ENCODE results near the gene AGAP1.
A peak's percentile ranks its signal among the peaks of the same experiment; 100 is the strongest.
"Not testable (repeated sequence)": the region's sequence is repeated elsewhere in the genome, so short reads cannot be mapped to it uniquely, and the experiment has no call there.

Gene AGAP1

GRCh38 chr2:236045251-236046235 is 551.7 kb downstream of the AGAP1 start:
- DNase-seq (ENCODE audit: low read depth) = peak; percentile 7

- no peak for DNase-seq (ENCODE audit: low read depth)
Measured at GRCh38 chr2:236046715-236047114, 552.9 kb downstream of the AGAP1 start.

DNA sequence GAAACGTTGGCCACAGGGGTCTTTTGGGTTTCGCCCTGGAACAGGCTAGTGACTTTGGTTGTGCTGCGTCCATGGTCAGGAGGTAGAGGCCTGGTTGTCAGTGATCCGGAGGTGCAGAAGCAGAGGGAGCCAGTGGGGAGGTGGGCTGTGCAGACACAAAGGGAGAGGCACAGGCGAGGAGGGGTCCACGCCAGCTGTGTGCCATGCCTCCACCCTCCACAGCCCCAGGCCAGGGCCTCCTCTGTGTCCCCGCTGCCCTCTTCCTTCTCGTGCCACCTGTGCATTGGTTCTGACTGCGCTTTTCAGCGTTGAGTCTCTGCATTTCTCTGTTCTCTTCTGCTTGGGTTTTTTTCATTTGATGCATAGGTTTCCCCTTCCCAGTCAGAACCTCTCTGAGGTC is 553.3 kb downstream of the AGAP1 start:
- DNase-seq (ENCODE audit: low read depth) = no peak

DNA sequence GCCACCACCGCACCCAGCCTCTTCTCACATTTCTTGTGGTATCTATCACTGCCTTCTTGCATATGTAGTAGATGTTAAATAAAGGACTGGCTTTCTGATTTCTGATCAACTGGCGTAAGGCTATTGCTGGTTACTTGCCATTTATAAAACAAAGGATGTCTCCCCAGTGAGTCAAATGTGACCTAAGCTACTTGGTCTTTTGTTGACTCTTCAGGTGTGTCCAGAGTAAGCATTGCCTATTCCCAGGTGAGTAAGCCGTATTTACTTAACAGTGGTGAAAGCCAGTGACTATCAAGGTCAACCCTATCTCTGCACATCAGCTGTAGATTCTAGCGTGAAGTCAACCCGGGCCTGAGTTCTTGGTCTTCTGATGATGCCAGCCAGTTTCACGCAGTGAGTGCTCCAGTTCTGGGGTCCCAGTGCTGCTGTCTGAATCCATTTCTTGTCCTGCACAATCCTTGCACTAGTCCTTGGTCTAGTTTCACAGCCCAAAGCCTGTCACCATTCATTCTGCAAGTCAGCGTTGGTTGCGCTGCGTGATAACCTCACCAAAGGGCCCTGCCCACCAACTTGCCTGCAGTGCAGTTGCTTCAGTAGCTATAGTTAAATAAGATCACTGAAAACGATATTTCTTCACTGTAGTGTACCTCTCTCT is 554.2 kb downstream of the AGAP1 start:
- no peak for DNase-seq (ENCODE audit: low read depth)

DNA sequence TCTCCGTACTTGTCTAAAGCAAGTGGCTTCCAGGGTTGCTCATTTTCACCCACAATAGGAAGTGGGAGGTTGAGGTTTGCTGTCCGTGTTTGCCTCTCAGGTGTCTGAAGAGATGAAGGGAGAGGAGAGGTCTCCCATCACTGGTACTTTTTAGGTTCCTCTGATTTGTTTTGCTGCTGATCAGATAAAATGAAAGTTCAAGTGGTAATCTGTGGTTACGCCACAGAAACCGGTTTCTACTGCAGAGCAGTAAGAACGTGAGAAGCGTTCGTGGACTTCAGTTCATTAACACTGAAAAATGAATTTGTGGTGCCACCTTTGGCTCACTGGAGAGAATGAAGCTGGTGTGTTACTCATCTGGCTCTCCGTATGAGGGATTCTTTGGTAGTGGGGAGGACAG is 556.1 kb downstream of the AGAP1 start:
- no peak for DNase-seq (ENCODE audit: low read depth)

- DNase-seq (ENCODE audit: low read depth) = no peak
Measured at GRCh38 chr2:236051351-236051750, 557.5 kb downstream of the AGAP1 start.

GRCh38 chr2:236051806-236052205 is 558.0 kb downstream of the AGAP1 start:
- no peak for DNase-seq (ENCODE audit: low read depth)

DNA sequence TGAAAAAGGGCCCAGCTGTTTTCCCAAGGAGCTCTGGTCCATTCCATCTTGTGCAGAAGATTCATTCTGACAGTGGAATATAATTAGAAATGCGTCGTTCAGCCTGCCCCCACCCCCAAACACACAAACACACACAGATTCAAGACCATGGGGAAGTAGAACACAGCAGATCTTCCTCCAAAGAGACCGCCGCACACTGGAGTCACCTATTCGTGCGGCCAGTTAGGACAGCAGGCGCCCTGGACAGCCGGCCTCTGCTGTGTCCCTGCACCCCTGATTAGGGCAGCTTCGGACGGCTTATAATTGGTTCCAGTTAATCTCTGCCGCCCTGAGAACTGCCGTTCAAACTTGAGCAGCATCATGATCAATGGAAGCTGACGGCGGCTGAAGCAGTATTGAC is 558.4 kb downstream of the AGAP1 start:
- no peak for DNase-seq (ENCODE audit: low read depth)

DNA sequence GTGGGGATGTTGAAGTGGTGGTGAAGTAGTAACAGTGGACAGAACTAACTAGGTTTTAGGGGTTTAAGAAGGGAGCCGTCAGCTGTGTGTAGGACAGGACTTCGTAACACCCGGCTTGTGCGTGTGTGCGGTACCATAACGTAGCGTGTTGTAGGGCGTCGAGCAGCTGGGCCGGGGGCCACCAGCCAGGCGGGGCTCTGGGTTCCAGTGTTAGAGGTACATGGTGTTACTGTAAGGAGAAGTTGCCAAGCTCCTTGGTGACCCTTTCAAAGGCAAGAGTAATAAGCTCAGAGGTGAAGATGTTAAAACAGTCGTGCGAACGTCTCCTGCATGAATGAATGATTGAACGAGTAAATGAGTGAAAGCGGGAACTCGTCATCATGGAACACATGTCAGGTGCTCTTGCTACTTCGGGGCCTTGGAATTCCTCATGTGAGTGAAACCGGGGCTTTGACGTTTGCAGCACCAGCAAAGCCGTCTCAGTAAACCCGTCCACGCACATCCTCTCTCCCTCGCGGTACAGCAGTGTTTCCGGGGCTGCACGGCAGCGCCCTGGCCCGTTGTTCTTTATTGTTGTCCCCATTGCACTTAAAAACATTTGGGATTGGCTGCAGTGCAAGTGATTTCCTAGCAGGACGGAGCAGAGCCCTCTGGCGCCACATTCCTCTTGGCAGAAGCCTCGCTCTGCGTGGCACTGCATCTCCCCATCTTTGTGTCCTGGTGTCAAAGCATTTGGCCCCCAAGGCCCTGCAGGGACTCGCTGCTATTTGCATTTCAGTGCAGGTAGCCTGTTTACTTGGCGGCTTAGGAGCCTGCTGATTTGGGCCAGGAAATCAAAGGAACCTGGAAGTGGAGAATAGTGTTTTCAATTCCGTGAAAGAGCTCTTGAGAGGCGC is 559.3 kb downstream of the AGAP1 start:
- DNase-seq (ENCODE audit: low read depth) = no peak

DNA sequence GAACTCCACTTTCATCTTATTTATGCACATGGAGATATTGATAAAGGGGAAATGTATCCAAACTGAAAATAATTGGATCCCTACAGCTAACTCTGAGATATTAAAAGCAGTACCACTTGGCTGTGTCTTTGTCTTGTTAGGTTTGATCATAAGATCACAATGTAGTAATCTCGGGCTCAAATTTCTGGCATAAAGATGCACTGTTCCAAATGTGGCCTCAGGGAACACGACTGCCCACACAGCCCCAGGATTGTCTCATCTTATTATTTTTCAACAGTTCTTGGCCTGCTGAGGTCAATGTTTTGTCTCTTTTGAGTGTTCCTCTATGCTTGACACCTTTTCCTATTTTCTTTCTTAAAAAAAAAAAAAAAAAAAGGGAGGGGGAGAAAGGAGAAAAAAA is 560.3 kb downstream of the AGAP1 start:
- peak; percentile 17 for DNase-seq (ENCODE audit: low read depth)

GRCh38 chr2:236054621-236055305 is 560.9 kb downstream of the AGAP1 start:
- DNase-seq (ENCODE audit: low read depth) = no peak

GRCh38 chr2:236055471-236055870 is 561.6 kb downstream of the AGAP1 start:
- DNase-seq (ENCODE audit: low read depth) = no peak

DNA sequence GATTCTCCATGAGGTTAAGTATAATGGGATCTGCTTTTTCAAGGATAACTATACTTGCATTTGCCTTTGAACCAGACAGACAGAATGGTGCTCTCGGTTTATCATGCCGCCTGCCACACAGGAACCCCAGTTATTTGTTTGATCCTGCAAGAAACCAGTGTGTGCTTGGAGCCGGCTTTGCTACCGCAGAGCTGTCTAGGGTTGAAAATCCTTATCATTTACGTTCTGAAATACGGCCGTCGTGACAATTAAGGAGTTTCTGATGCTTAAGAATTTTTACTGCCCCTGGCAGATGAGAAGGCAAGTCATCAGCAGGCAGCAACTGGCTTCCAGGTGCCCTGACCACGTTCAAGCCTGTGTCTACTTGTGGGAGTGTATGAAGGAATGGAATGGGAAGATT is 562.3 kb downstream of the AGAP1 start:
- DNase-seq (ENCODE audit: low read depth) = no peak

GRCh38 chr2:236057375-236057774 is 563.5 kb downstream of the AGAP1 start:
- DNase-seq (ENCODE audit: low read depth) = no peak

GRCh38 chr2:236061497-236061896 is 567.7 kb downstream of the AGAP1 start:
- DNase-seq (ENCODE audit: low read depth) = no peak

DNA sequence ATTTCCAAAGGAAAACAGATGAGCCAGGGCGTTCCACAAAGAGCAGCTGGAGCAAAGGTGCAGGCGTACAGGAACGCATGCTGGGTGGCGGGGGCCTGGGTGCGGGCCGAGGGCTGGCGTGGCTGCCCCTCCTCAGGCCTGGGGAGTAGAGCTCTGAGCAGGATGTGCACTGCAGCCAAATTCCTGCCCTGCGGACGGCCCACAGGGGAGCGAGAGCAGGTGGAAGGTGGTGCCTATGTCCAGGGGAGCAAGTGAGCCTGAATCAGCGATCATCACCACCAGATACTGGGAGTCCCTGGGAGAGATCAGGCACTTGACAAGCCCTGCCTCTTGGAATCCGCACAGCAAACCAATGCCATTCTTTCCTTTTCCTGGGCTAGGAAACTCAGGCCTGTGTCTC is 568.1 kb downstream of the AGAP1 start:
- DNase-seq (ENCODE audit: low read depth) = no peak

- DNase-seq (ENCODE audit: low read depth) = not testable (repeated sequence)
Measured at GRCh38 chr2:236062806-236063205, 569.0 kb downstream of the AGAP1 start.

DNA sequence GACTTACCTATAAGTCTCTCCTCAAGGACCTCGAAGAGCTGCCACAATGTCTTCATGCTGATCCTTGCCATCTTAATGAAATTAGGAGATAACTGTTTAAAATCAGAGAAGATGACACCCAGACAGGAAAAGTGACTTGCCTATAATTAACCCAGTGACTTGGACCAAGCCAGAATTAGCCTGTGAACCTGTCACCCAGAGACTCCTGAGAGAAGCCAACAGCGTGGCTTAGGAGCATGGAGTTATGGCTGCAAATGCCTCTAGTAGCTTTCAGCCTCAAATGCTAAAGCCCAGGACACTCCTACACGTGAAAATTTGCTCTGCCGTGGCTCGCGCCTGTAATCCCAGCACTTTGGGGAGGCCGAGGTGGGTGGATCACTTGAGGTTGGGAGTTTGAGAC is 570.2 kb downstream of the AGAP1 start:
- DNase-seq (ENCODE audit: low read depth) = no peak

- no peak for DNase-seq (ENCODE audit: low read depth)
Measured at GRCh38 chr2:236065314-236066160, 571.7 kb downstream of the AGAP1 start.

DNA sequence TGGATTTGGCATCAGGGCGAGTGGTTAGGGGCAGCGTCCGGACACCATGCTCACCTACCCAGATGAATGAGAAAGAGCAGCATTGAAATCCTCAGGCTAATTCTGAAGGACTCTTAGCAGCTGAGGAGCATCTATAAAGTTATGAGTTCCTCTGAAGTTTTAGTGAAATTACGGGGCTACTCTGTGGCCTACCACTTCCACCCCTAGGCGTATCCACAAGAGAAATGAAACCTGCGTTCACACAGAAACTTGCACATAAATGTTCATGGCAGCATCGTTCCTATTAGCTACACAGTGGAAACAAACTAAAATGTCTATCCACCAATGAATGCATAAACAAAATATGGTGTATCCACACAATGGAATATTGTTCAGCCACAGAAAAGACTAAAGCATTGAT is 576.4 kb downstream of the AGAP1 start:
- no peak for DNase-seq (ENCODE audit: low read depth)

DNA sequence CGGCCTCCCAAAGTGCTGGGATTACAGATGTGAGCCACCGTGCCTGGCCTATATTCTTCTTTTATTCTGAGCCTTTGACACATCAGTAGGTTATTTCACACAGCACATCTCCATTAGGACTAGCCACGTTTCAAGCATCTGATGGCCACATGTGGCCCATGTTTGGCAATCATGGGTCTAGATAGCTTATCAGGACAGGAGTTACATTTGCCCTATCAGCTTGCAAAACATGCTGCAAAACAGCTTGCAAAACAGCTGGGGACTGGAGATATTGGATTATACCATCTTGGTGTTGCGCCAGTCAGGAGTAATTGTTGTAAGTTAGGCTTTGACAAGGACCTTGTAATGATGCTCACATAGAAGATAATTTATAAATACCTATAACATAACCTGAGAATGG is 579.4 kb downstream of the AGAP1 start:
- DNase-seq (ENCODE audit: low read depth) = no peak

Data from EH (cell line).